ENCODE results near the gene SRSF7.

DNA sequence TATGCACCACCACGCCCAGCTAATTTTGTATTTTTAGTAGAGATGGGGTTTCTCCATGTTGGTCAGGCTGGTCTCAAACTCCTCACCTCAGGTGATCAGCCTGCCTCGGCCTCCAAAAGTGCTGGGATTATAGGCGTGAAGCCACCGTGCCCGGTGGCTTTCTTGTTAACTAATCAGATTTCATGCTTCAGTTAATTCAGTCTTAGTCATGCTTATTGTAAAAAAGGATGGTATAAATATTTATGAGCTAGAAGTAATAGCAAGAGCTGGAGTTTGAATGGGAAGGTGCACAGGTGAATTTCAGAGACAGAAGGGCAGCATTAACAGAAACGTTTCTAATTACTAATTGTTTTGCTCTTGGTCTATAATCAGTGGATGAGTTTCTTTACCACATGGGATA lies 37.1 kb upstream of the SRSF7 start:
- TF ChIP-seq POLR2A (IDR thresholded peaks at IDR 0.05; ENCODE audit: extremely low read depth, insufficient read length), result no peak
- TF ChIP-seq, protein P1, sequence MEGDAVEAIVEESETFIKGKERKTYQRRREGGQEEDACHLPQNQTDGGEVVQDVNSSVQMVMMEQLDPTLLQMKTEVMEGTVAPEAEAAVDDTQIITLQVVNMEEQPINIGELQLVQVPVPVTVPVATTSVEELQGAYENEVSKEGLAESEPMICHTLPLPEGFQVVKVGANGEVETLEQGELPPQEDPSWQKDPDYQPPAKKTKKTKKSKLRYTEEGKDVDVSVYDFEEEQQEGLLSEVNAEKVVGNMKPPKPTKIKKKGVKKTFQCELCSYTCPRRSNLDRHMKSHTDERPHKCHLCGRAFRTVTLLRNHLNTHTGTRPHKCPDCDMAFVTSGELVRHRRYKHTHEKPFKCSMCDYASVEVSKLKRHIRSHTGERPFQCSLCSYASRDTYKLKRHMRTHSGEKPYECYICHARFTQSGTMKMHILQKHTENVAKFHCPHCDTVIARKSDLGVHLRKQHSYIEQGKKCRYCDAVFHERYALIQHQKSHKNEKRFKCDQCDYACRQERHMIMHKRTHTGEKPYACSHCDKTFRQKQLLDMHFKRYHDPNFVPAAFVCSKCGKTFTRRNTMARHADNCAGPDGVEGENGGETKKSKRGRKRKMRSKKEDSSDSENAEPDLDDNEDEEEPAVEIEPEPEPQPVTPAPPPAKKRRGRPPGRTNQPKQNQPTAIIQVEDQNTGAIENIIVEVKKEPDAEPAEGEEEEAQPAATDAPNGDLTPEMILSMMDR (IDR thresholded peaks at IDR 0.05; ENCODE audit: low read depth, low read length), result no peak
- TF ChIP-seq, protein P2, sequence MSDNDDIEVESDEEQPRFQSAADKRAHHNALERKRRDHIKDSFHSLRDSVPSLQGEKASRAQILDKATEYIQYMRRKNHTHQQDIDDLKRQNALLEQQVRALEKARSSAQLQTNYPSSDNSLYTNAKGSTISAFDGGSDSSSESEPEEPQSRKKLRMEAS (IDR thresholded peaks at IDR 0.05; ENCODE audit: low read depth, low read length), result no peak
- no peak for TF ChIP-seq MYC (IDR thresholded peaks at IDR 0.05; ENCODE audit: low read depth, low read length)
